ENCODE data around the gene CALML6. TPM values are rescaled to one million over a fixed set of nuclear protein-coding genes. Genes with fewer than 3 reads are reported as not detected.
"Not testable (repeated sequence)": the region's sequence is repeated elsewhere in the genome, so short reads cannot be mapped to it uniquely, and the experiment has no call there.

The CALML6 gene
- total RNA-seq, 1 experiment from 2014 or later = 1.5 TPM

GRCh38 chr1:1881727-1882126 lies 33.3 kb upstream of the CALML6 start:
- ChIA-PET CTCF (no interaction called here), POLR2A (interaction anchor here (0.7 kb wide), 1 partner anchor 82 kb away, joined by 3 read pairs; no protein-coding TSS in a partner anchor)
- no peaks in the 10 kb centered on the region for H3K9me3 ChIP-seq (ENCODE audit: control insufficient read depth, insufficient read depth, low read depth, low read length)
- in situ Hi-C loops (cut with HindIII; ENCODE audit: low pct_unique_long_range_greater_than_20kb, low sequenced_read_pairs) = no loop called here
- peaks cover 19% of the 10 kb centered on the region for H3K4me1 ChIP-seq (ENCODE audit: control insufficient read depth, insufficient read depth, low read length)
- H3K4me3 ChIP-seq (ENCODE audit: low read depth in 2 of 2, low read length in 2 of 2) = no peak overlapping the region
- no peaks in the 10 kb centered on the region for H3K36me3 ChIP-seq (ENCODE audit: control insufficient read depth, insufficient read depth, low read length)
- DNase-seq (ENCODE audit: low read depth, low spot score) = no peak
- intact Hi-C loops (cut with micrococcal nuclease; ENCODE audit: unreplicated experiment) = no loop called here
- no peaks in the 10 kb centered on the region for H3K27me3 ChIP-seq (ENCODE audit: control insufficient read depth, insufficient read depth, low read length)
- BruUV-seq (replicated peaks) = no TSS peak
- ATAC-seq = no peak
- no peak overlapping the region for H3K27ac ChIP-seq (ENCODE audit: low read length)
- TF ChIP-seq, protein P1, sequence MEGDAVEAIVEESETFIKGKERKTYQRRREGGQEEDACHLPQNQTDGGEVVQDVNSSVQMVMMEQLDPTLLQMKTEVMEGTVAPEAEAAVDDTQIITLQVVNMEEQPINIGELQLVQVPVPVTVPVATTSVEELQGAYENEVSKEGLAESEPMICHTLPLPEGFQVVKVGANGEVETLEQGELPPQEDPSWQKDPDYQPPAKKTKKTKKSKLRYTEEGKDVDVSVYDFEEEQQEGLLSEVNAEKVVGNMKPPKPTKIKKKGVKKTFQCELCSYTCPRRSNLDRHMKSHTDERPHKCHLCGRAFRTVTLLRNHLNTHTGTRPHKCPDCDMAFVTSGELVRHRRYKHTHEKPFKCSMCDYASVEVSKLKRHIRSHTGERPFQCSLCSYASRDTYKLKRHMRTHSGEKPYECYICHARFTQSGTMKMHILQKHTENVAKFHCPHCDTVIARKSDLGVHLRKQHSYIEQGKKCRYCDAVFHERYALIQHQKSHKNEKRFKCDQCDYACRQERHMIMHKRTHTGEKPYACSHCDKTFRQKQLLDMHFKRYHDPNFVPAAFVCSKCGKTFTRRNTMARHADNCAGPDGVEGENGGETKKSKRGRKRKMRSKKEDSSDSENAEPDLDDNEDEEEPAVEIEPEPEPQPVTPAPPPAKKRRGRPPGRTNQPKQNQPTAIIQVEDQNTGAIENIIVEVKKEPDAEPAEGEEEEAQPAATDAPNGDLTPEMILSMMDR (IDR thresholded peaks at IDR 0.05) = no peak
- TF ChIP-seq POLR2AphosphoS5 (IDR thresholded peaks at IDR 0.05; ENCODE audit: low read depth, low read length) = no peak
- no peak for TF ChIP-seq TCF7L2 (IDR thresholded peaks at IDR 0.05; ENCODE audit: low read depth, low read length)
- TF ChIP-seq SIN3A (IDR thresholded peaks at IDR 0.05; ENCODE audit: borderline replicate concordance, insufficient read depth, low read depth, low read length) = no peak
- TF ChIP-seq, protein P2, sequence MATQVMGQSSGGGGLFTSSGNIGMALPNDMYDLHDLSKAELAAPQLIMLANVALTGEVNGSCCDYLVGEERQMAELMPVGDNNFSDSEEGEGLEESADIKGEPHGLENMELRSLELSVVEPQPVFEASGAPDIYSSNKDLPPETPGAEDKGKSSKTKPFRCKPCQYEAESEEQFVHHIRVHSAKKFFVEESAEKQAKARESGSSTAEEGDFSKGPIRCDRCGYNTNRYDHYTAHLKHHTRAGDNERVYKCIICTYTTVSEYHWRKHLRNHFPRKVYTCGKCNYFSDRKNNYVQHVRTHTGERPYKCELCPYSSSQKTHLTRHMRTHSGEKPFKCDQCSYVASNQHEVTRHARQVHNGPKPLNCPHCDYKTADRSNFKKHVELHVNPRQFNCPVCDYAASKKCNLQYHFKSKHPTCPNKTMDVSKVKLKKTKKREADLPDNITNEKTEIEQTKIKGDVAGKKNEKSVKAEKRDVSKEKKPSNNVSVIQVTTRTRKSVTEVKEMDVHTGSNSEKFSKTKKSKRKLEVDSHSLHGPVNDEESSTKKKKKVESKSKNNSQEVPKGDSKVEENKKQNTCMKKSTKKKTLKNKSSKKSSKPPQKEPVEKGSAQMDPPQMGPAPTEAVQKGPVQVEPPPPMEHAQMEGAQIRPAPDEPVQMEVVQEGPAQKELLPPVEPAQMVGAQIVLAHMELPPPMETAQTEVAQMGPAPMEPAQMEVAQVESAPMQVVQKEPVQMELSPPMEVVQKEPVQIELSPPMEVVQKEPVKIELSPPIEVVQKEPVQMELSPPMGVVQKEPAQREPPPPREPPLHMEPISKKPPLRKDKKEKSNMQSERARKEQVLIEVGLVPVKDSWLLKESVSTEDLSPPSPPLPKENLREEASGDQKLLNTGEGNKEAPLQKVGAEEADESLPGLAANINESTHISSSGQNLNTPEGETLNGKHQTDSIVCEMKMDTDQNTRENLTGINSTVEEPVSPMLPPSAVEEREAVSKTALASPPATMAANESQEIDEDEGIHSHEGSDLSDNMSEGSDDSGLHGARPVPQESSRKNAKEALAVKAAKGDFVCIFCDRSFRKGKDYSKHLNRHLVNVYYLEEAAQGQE (IDR thresholded peaks at IDR 0.05; ENCODE audit: insufficient read depth in 1 of 2, low read depth in 2 of 2, low read length in 1 of 2) = no peak

GRCh38 chr1:1883092-1883873 lies 31.8 kb upstream of the CALML6 start:
- intact Hi-C loops (cut with micrococcal nuclease; ENCODE audit: unreplicated experiment) = no loop called here
- ATAC-seq (peak; percentile 21; the same call in 1 of the 2 replicates), DNase-seq (ENCODE audit: low read depth, low spot score) (no peak)
- TF ChIP-seq POLR2AphosphoS5 (IDR thresholded peaks at IDR 0.05; ENCODE audit: low read depth, low read length) = no peak
- Histone ChIP-seq H3K27ac (ENCODE audit: low read length) (0 out of 2 replicates have a peak overlapping the region, but pooled peaks have one; percentile 12), H3K27me3 (ENCODE audit: control insufficient read depth, insufficient read depth, low read length) (no peaks in the 10 kb centered on the region), H3K36me3 (ENCODE audit: control insufficient read depth, insufficient read depth, low read length) (no peaks in the 10 kb centered on the region), H3K4me1 (ENCODE audit: control insufficient read depth, insufficient read depth, low read length) (peaks cover 29% of the 10 kb centered on the region), H3K9me3 (ENCODE audit: control insufficient read depth, insufficient read depth, low read depth, low read length) (no peaks in the 10 kb centered on the region), H3K4me3 (ENCODE audit: low read depth in 2 of 2, low read length in 2 of 2) (no peak overlapping the region)
- ChIA-PET CTCF (no interaction called here), POLR2A (interaction anchor here (0.6 kb wide), 1 partner anchor 24 kb away, joined by 8 read pairs; no protein-coding TSS in a partner anchor)
- in situ Hi-C loops (cut with HindIII; ENCODE audit: low pct_unique_long_range_greater_than_20kb, low sequenced_read_pairs) = no loop called here
- TSS peak; percentile 9 for BruUV-seq (replicated peaks)

DNA sequence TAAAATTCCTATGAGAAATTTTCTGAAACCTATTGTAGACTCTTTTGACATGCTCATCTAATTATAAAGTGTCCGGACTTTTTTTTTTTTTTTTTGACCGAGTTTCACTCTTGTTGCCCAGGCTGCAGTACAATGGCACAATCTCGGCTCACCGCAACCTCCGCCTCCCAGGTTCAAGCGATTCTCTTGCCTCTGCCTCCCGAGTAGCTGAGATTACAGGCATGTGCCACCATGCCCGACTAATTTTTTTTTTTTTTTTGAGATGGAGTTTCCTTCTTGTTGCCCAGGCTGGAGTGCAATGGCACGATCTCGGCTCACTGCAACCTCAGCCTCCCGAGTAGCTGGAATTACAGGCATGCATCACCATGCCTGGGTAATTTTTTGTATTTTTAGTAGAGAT lies 31.2 kb upstream of the CALML6 start:
- H3K9me3 ChIP-seq (ENCODE audit: control insufficient read depth, insufficient read depth, low read depth, low read length); POLR2A ChIA-PET; DNase-seq (ENCODE audit: low read depth, low spot score); H3K4me3 ChIP-seq (ENCODE audit: low read depth in 2 of 2, low read length in 2 of 2); BruUV-seq (replicated peaks); intact Hi-C loops (cut with micrococcal nuclease; ENCODE audit: unreplicated experiment); in situ Hi-C loops (cut with HindIII; ENCODE audit: low pct_unique_long_range_greater_than_20kb, low sequenced_read_pairs); H3K27me3 ChIP-seq (ENCODE audit: control insufficient read depth, insufficient read depth, low read length); CTCF ChIA-PET; H3K36me3 ChIP-seq (ENCODE audit: control insufficient read depth, insufficient read depth, low read length); H3K27ac ChIP-seq (ENCODE audit: low read length); ATAC-seq: not testable (repeated sequence)
- H3K4me1 ChIP-seq (ENCODE audit: control insufficient read depth, insufficient read depth, low read length) = peaks cover 34% of the 10 kb centered on the region
